Fibroblast of villous mesenchyme (primary cell): ENCODE data around the gene SERPINI1. TPM values are rescaled to one million over a fixed set of nuclear protein-coding genes. Genes with fewer than 3 reads are reported as not detected.

Experiments used
- DNase-seq: peaks from one replicate; pipeline ENCODE4 v3.0.0-alpha.2; 2010; ENCODE audit warnings: low read depth
- H3K4me3 ChIP-seq: 2 replicates; pipeline ENCODE4 v1.5.1; 2011; ENCODE audit warnings: low read depth, mild to moderate bottlenecking, low read length
- CTCF ChIP-seq: IDR thresholded peaks from 2 replicates; pipeline ENCODE4 v1.5.1; 2012; ENCODE audit warnings: low read depth, mild to moderate bottlenecking, low read length; ENCODE audit not compliant: insufficient read depth
- small RNA-seq: library from RNA; depleted of rRNA; stranded (forward); fragments of <200 nt; gene quantifications from one replicate; pipeline ENCODE3, GENCODE V24; 2012
- total RNA-seq: library from RNA; depleted of rRNA; stranded (reverse); fragments of >200 nt; gene quantifications from 2 replicates; pipeline ENCODE4 v1.2.3, GENCODE V29; 2012

Gene SERPINI1
- total RNA-seq, 1 donor = 2.2 TPM

GRCh38 chr3:167870181-167870580 is 134.7 kb downstream of the SERPINI1 start:
- no peak for DNase-seq
- TF ChIP-seq CTCF = no peak
- H3K4me3 ChIP-seq = no peak overlapping the region

GRCh38 chr3:167870759-167871158 is 135.2 kb downstream of the SERPINI1 start:
- no peak for TF ChIP-seq CTCF
- H3K4me3 ChIP-seq = no peak overlapping the region
- DNase-seq = no peak

- DNase-seq = no peak
- no peak overlapping the region for H3K4me3 ChIP-seq
- TF ChIP-seq CTCF = no peak
Measured at GRCh38 chr3:167872032-167872431, 136.5 kb downstream of the SERPINI1 start.

- no peak overlapping the region for H3K4me3 ChIP-seq
- no peak for DNase-seq
- TF ChIP-seq CTCF = peak; percentile 28
Measured at GRCh38 chr3:167872941-167873340, 137.4 kb downstream of the SERPINI1 start.

GRCh38 chr3:167874671-167875372 is 139.3 kb downstream of the SERPINI1 start:
- TF ChIP-seq CTCF = no peak
- no peak for DNase-seq

More at GRCh38 chr3:167874671-167875372, 139.3 kb downstream of the SERPINI1 start:
- H3K4me3 ChIP-seq = no peak overlapping the region

Small RNAs within 50 kb of the gene (small RNA-seq; reads per million reads assigned to genes)
- not detected for gene HMGN1P8

Other genes with a start within 250 kb of the SERPINI1 start
- under 0.01 and 0.32 TPM in 2 replicates for gene WDR49, start 81.8 kb upstream of the SERPINI1 start, total RNA-seq
- 79.9 and 84.1 TPM in 2 replicates for gene PDCD10, start 829 bp upstream of the SERPINI1 start, total RNA-seq